DMS153 treated with DMSO at 0.1 percent for 48 hours (cell line): Measurements from ENCODE around the gene UCP3.
A peak's percentile ranks its signal among the peaks of the same experiment; 100 is the strongest.

ENCODE experiments used
- DNase-seq: peaks from one replicate; lab custom pipeline; 2025; ENCODE audit not compliant: unreplicated experiment; lab: John Stamatoyannopoulos, UW

UCP3 gene

GRCh38 chr11:73956876-73957653 is 51.8 kb downstream of the UCP3 start:
- DNase-seq: no peak

GRCh38 chr11:73951797-73952196 is 57.1 kb downstream of the UCP3 start:
- no peak for DNase-seq

GRCh38 chr11:73950869-73951710 is 57.8 kb downstream of the UCP3 start, which contains the start of gene DNAJB13:
DNAJB13 (plus strand) TSS chr11:73951026; CDS start chr11:73951070, 44 bp downstream.
- DNase-seq: peak; percentile 19
